HepG2 (cell line): ENCODE results near the gene MLLT10. TPM values are rescaled to one million over a fixed set of nuclear protein-coding genes. Genes with fewer than 3 reads are reported as not detected.

Source experiments
- ATAC-seq: fragments of 200-7000 bp; cut with Tn5 transposase; 3 replicates; pipeline ENCODE4 v1.9.1; 2020; ENCODE audit warnings: mild to moderate bottlenecking, moderate library complexity
- BruUV-seq: library from RNA; stranded (reverse); fragments of 400-500 nt; replicated peaks from 2 replicates; lab custom pipeline; 2021; lab: Mats Ljungman, UMichigan
- CTCF ChIA-PET: fragments of 300-600 bp; formaldehyde crosslinking; extraction: SDS; loops from one replicate; lab custom pipeline; 2021; ENCODE audit warnings: low total read pairs, inconsistent platforms, low intra/inter-chr PET ratio; lab: Yijun Ruan, JAX
- POLR2A ChIA-PET: fragments of 350-600 bp; sonication (Branson Sonifier 250); formaldehyde crosslinking; loops from one replicate; lab custom pipeline; 2020; ENCODE audit warnings: antibody characterized with exemption, inconsistent platforms; lab: Yijun Ruan, JAX
- DNase-seq: peaks from one replicate; pipeline ENCODE4 v3.0.0-alpha.2; 2015; ENCODE audit warnings: low spot score
- FAIRE-seq: peaks from 3 replicates; lab custom pipeline; 2011; peaks lifted over from hg19 to GRCh38; lab: Jason Lieb, UNC
- H2AFZ ChIP-seq: one replicate; pipeline ENCODE4 v1.6.1; 2011; ENCODE audit warnings: low read length, inconsistent platforms
- H3K27ac ChIP-seq: fragments of 300-600 bp; 3 replicates; pipeline ENCODE4 v1.8.0; 2011; ENCODE audit warnings: mixed run types, mild to moderate bottlenecking, mixed read lengths, low read length, inconsistent platforms; ENCODE audit not compliant: insufficient read depth; ENCODE audit errors: extremely low read length
- H3K27me3 ChIP-seq, 2 experiments: fragments of 200-600 bp in 1 of 2; 2 replicates in 1 of 2; 3 replicates in 1 of 2; pipeline versions ENCODE4 v1.6.0 to v1.8.0; 2011; ENCODE audit warnings: low read length in 2 of 2, mild to moderate bottlenecking in 2 of 2, moderate library complexity in 2 of 2, inconsistent platforms in 1 of 2; ENCODE audit not compliant: insufficient read depth in 2 of 2, control insufficient read depth in 1 of 2
- H3K36me3 ChIP-seq, 2 experiments: fragments of 200-600 bp in 1 of 2; replicated peaks in 1 of 2; 2 replicates in 1 of 2; 3 replicates in 1 of 2; pipeline versions ENCODE4 v1.5.1 to v1.8.0; 2011; ENCODE audit warnings: low read length in 2 of 2, inconsistent platforms in 1 of 2; ENCODE audit not compliant: insufficient read depth in 2 of 2, control insufficient read depth in 1 of 2
- H3K4me1 ChIP-seq: 2 replicates; pipeline ENCODE4 v1.5.1; 2012; ENCODE audit warnings: low read length, inconsistent platforms; ENCODE audit not compliant: insufficient read depth
- H3K4me2 ChIP-seq: 2 replicates; pipeline ENCODE4 v1.6.0; 2011; ENCODE audit warnings: low read depth, low read length, inconsistent platforms
- H3K4me3 ChIP-seq, 3 experiments: fragments of 200-600 bp in 1 of 3; sonication (generic), shearing (Covaris generic) in 1 of 3; replicated peaks in 1 of 3; 2 replicates each; pipeline ENCODE4 v1.5.1; 2011 to 2016; ENCODE audit warnings: low read length in 3 of 3, inconsistent platforms in 2 of 3, low read depth in 2 of 3, mild to moderate bottlenecking in 2 of 3, control low read depth in 1 of 3, mixed read lengths in 1 of 3; ENCODE audit not compliant: insufficient read depth in 1 of 3
- H3K79me2 ChIP-seq: one replicate; pipeline ENCODE4 v1.6.1; 2011; ENCODE audit warnings: low read length, inconsistent platforms; ENCODE audit not compliant: insufficient read depth
- H3K9ac ChIP-seq: 2 replicates; pipeline ENCODE4 v1.6.0; 2011; ENCODE audit warnings: mild to moderate bottlenecking, low read depth, low read length, inconsistent platforms; ENCODE audit not compliant: insufficient read depth
- H3K9me3 ChIP-seq: 2 replicates; pipeline ENCODE4 v1.5.1; 2012; ENCODE audit warnings: mild to moderate bottlenecking, low read length
- H4K20me1 ChIP-seq: 2 replicates; pipeline ENCODE4 v1.6.0; 2011; ENCODE audit warnings: inconsistent platforms, mild to moderate bottlenecking, low read length, moderate library complexity; ENCODE audit not compliant: insufficient read depth
- AGO2 ChIP-seq: fragments of 200-400 bp; formaldehyde crosslinking; optimal IDR thresholded peaks from 2 replicates; pipeline ENCODE3; 2017; ENCODE audit warnings: mild to moderate bottlenecking, low read depth, low read length, moderate library complexity
- ATM ChIP-seq: fragments of 450-650 bp; IDR thresholded peaks from 2 replicates; pipeline ENCODE4 v1.7.1; 2017; ENCODE audit warnings: mild to moderate bottlenecking, borderline replicate concordance
- MAFF ChIP-seq: IDR thresholded peaks from 2 replicates; pipeline ENCODE4 v1.6.1; 2011; ENCODE audit warnings: low read depth, low read length, improper control_type of control experiment
- MAFK ChIP-seq, 2 experiments: IDR thresholded peaks in 1 of 2; conservative IDR thresholded peaks in 1 of 2; 2 replicates each; pipeline ENCODE4 v1.6.1; 2011; ENCODE audit warnings: improper control_type of control experiment in 2 of 2, low read length in 2 of 2
- ZC3H13 ChIP-seq: sonication (generic); formaldehyde crosslinking; IDR thresholded peaks from 2 replicates; pipeline ENCODE4 v1.8.1; 2023; ENCODE audit warnings: mild to moderate bottlenecking, missing genetic modification reagents, moderate library complexity
- ZNF24 ChIP-seq: fragments of 450-650 bp; IDR thresholded peaks from 2 replicates; pipeline ENCODE4 v1.6.1; 2017; ENCODE audit warnings: antibody characterized with exemption, mild to moderate bottlenecking
- ZNF670 ChIP-seq: sonication (generic); formaldehyde crosslinking; IDR thresholded peaks from 2 replicates; pipeline ENCODE4 v1.8.0; 2022; ENCODE audit warnings: mild to moderate bottlenecking, missing genetic modification reagents, borderline replicate concordance
- ZNF724P ChIP-seq: sonication (generic); formaldehyde crosslinking; IDR thresholded peaks from 2 replicates; pipeline ENCODE4 v1.8.0; 2022; ENCODE audit warnings: missing genetic modification reagents, borderline replicate concordance
- WGBS: methylation state at CpG from one replicate; pipeline ENCODE4 v1.1.6; 2017; ENCODE audit warnings: low lambda C conversion rate; 5-methylcytosine and 5-hydroxymethylcytosine counted together
- in situ Hi-C: cut with HindIII; loops from 2 replicates; pipeline ENCODE4 v1.10.0; 2017; ENCODE audit warnings: low pct_unique_long_range_greater_than_20kb; ENCODE audit not compliant: extremely low pct_ligation_motif_present
- intact Hi-C: fragments of 100-400 bp; cut with micrococcal nuclease; formaldehyde crosslinking; loops from one replicate; pipeline ENCODE4 v1.10.0; 2022; ENCODE audit not compliant: unreplicated experiment
- polyA plus RNA-seq, 8 experiments: library from polyadenylated mRNA; depleted of rRNA in 3 of 8; stranded (reverse) in 7 of 8; unstranded in 1 of 8; fragments of >200 nt; fragmentation: Illumina TruSeq in 4 of 8; extraction: Trizol in 4 of 8; gene quantifications; 2 replicates each; pipeline versions ENCODE4 v1.2.1 to v1.2.3, GENCODE V29; 2011 to 2016; ENCODE audit warnings: low read depth in 4 of 8, missing spikeins in 1 of 8, mixed read lengths in 1 of 8; ENCODE audit not compliant: insufficient read depth in 1 of 8
- total RNA-seq, 5 experiments: library from RNA; depleted of rRNA; stranded (reverse); fragments of >200 nt; fragmentation: Illumina TruSeq; extraction: Trizol; gene quantifications; 2 replicates each; pipeline ENCODE4 v1.2.3, GENCODE V29; 2016; ENCODE audit warnings: low read depth in 1 of 5
- TF ChIP-seq, protein P1 (sequence below): sonication (generic); formaldehyde crosslinking; IDR thresholded peaks from 2 replicates; pipeline ENCODE4 v1.5.1; 2020; ENCODE audit warnings: missing genetic modification reagents, mild to moderate bottlenecking, borderline replicate concordance
- TF ChIP-seq, protein P2 (sequence below): sonication (generic); formaldehyde crosslinking; IDR thresholded peaks from 2 replicates; pipeline ENCODE4 v1.4.0; 2020; ENCODE audit warnings: missing genetic modification reagents
- TF ChIP-seq, protein P3 (sequence below): sonication (generic); formaldehyde crosslinking; IDR thresholded peaks from 2 replicates; pipeline ENCODE4 v1.5.0; 2020; ENCODE audit warnings: mild to moderate bottlenecking, missing genetic modification reagents

The MLLT10 gene
- total and polyA plus RNA-seq, 2 of the 13 experiments (the other 11 are each of a cell fraction or from before 2014, with no cell fraction given): 51.3 to 84.1 TPM

- TF ChIP-seq, protein P1, sequence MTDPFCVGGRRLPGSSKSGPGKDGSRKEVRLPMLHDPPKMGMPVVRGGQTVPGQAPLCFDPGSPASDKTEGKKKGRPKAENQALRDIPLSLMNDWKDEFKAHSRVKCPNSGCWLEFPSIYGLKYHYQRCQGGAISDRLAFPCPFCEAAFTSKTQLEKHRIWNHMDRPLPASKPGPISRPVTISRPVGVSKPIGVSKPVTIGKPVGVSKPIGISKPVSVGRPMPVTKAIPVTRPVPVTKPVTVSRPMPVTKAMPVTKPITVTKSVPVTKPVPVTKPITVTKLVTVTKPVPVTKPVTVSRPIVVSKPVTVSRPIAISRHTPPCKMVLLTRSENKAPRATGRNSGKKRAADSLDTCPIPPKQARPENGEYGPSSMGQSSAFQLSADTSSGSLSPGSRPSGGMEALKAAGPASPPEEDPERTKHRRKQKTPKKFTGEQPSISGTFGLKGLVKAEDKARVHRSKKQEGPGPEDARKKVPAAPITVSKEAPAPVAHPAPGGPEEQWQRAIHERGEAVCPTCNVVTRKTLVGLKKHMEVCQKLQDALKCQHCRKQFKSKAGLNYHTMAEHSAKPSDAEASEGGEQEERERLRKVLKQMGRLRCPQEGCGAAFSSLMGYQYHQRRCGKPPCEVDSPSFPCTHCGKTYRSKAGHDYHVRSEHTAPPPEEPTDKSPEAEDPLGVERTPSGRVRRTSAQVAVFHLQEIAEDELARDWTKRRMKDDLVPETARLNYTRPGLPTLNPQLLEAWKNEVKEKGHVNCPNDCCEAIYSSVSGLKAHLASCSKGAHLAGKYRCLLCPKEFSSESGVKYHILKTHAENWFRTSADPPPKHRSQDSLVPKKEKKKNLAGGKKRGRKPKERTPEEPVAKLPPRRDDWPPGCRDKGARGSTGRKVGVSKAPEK (CRISPR knock-in tag): no peak
- TF ChIP-seq ZC3H13 (CRISPR knock-in tag): no peak
Measured at GRCh38 chr10:21528236-21529031, 5.6 kb upstream of the MLLT10 start (continued).

DNA sequence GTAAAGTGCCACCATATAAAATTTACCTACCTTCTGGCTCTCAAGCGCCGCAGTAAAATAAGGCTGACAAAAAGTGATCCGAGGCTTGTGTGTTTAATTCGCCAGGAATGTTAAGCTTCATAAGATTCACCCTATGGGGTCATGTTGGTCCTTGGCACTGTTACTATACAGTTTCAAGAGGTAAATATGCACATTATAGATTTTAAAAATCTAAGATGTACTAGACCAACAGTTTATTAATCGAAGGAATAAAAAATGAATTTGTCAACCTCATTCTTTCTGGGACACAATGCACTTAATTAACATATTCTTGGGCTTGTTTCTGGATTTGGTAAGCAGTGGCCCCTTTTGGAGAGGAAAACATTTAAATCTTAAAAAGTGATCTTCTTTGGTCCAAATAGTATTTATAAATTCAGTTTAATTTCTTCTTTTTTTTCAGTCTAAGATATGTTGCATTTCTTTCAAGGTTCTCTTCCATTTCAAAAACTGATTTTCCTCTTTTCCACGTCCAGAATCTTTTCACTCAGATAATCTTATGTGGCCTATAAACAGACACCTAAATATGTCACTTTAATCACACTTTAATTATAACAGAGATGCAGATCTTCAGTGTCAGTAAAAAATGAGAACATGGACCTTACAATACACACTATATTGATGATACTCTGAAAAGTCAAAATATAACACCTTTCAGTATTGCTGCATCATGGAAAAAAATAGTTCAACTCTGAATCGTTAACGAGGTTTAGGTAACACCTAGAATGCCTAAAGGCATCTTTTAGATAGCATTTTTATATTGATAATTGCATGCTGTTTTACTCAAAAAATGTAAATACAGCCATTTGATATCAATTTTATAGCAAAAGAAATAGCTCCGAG lies 4.8 kb upstream of the MLLT10 start:
- peaks cover 53% of the 10 kb centered on the region for H3K79me2 ChIP-seq
- ChIA-PET POLR2A (interaction anchor here (2.1 to 4.4 kb wide), 2 partner anchors 13 to 33 kb away, joined by 14 to 92 read pairs; no protein-coding TSS in a partner anchor), CTCF (no interaction called here)
- H4K20me1 ChIP-seq: no peaks in the 10 kb centered on the region
- in situ Hi-C loops: no loop called here
- no peaks in the 10 kb centered on the region; a peak in 1 of 5 replicates for H3K27me3 ChIP-seq
- no peak for DNase-seq
- no peaks in the 10 kb centered on the region for H3K36me3 ChIP-seq
- no peak overlapping the region for H3K4me3 ChIP-seq
- no peak for FAIRE-seq
- H3K4me2 ChIP-seq: peak overlapping the region; percentile 85; the same call in 1 of the 2 replicates
- TF ChIP-seq ZNF724P (CRISPR knock-in tag): no peak
- TF ChIP-seq, protein P2, sequence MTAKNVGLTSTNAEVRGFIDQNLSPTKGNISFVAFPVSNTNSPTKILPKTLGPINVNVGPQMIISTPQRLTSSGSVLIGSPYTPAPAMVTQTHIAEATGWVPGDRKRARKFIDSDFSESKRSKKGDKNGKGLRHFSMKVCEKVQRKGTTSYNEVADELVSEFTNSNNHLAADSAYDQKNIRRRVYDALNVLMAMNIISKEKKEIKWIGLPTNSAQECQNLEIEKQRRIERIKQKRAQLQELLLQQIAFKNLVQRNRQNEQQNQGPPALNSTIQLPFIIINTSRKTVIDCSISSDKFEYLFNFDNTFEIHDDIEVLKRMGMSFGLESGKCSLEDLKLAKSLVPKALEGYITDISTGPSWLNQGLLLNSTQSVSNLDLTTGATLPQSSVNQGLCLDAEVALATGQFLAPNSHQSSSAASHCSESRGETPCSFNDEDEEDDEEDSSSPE (CRISPR knock-in tag): no peak
- TF ChIP-seq ZNF24: no peak
- no peak for TF ChIP-seq ATM
- TF ChIP-seq MAFK (conservative IDR thresholded peaks at IDR 0.05 in 1 of 2, IDR thresholded peaks at IDR 0.05 in 1 of 2; ENCODE audit: low read length in 2 of 2): peak in 1 of 2 experiments; percentile 34; a peak in 1 of 4 replicates
- TF ChIP-seq, protein P3, sequence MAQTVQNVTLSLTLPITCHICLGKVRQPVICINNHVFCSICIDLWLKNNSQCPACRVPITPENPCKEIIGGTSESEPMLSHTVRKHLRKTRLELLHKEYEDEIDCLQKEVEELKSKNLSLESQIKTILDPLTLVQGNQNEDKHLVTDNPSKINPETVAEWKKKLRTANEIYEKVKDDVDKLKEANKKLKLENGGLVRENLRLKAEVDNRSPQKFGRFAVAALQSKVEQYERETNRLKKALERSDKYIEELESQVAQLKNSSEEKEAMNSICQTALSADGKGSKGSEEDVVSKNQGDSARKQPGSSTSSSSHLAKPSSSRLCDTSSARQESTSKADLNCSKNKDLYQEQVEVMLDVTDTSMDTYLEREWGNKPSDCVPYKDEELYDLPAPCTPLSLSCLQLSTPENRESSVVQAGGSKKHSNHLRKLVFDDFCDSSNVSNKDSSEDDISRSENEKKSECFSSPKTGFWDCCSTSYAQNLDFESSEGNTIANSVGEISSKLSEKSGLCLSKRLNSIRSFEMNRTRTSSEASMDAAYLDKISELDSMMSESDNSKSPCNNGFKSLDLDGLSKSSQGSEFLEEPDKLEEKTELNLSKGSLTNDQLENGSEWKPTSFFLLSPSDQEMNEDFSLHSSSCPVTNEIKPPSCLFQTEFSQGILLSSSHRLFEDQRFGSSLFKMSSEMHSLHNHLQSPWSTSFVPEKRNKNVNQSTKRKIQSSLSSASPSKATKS (CRISPR knock-in tag): no peak
- TF ChIP-seq MAFF: peak; percentile 52; the same call in 1 of the 2 replicates
- peak; percentile 15 for TF ChIP-seq AGO2
- no peak for TF ChIP-seq ZNF670 (CRISPR knock-in tag)
- H3K4me1 ChIP-seq: peaks cover 30% of the 10 kb centered on the region
- no TSS peak for BruUV-seq
- 96% methylated on average over 9 of the region's 9 CpGs for WGBS
- intact Hi-C loops: no loop called here
- no peak overlapping the region for H3K9ac ChIP-seq
- H3K9me3 ChIP-seq: no peaks in the 10 kb centered on the region
- H3K27ac ChIP-seq: peak overlapping the region; percentile 17
- H2AFZ ChIP-seq: no peak overlapping the region
- no peak for ATAC-seq
